GM19238 (cell line): ENCODE measurements around the gene ANTKMT.
A peak's percentile ranks its signal among the peaks of the same experiment; 100 is the strongest.

Source experiments
- DNase-seq: peaks from one replicate; pipeline ENCODE4 v3.0.0; 2011; ENCODE audit warnings: low spot score; ENCODE audit not compliant: insufficient read length

Gene ANTKMT

GRCh38 chr16:720990-721764, at the start of gene ANTKMT:
ANTKMT (plus strand) TSS chr16:721146; CDS start chr16:721275, 129 bp downstream.
- peak; percentile 99 for DNase-seq

- DNase-seq, result no peak
These were observed 49.4 kb upstream of the ANTKMT start for GRCh38 chr16:671353-672131.

GRCh38 chr16:672371-672770, 48.6 kb upstream of the ANTKMT start:
- no peak for DNase-seq

DNA sequence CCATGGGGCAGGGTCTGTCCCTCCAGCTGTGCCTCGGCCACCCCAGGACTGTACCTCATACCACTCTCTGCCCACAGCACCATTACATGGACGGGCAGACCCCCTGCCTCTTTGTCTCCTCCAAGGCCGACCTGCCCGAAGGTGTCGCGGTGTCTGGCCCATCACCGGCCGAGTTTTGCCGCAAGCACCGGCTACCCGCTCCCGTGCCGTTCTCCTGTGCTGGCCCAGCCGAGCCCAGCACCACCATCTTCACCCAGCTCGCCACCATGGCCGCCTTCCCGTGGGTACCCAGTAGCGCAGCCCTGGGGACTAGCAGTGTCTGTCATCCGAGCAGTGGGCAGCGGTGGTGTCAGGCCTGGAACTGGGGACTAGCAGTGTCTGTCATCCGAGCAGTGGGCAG, 48.1 kb upstream of the ANTKMT start:
- DNase-seq, result no peak

GRCh38 chr16:673399-673991, 47.5 kb upstream of the ANTKMT start:
- DNase-seq, result no peak

GRCh38 chr16:674214-674881, 46.6 kb upstream of the ANTKMT start:
- no peak for DNase-seq

- DNase-seq, result no peak
These were observed 45.7 kb upstream of the ANTKMT start, which contains the start of gene RHBDL1 for GRCh38 chr16:674968-675883. RHBDL1 (plus strand) TSS chr16:675671; CDS start chr16:675791, 120 bp downstream.

DNA sequence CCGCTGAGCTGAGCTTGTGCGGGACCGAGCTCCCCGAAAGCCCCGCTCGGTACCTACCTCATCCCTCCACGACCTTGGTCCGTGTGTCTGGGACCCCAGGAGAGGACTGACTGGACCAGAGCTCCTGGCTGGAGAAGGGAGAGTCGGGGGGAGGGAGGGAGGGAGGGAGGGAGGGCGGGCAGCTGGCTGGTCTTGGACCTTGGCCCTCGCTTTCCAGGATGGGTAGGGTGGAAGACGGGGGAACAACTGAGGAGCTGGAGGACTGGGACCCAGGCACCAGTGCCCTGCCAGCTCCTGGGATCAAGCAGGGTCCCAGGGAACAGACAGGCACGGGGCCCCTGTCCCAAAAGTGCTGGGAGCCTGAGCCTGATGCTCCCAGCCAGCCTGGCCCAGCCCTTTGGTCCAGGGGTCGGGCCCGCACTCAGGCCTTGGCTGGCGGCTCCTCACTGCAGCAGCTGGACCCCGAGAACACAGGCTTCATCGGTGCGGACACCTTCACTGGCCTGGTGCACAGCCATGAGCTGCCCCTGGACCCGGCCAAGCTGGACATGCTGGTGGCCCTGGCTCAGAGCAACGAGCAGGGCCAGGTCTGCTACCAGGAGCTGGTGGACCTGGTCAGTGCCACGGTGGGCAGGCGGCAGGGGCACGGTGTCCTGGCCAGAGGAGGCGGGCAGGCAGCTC, 44.9 kb upstream of the ANTKMT start:
- no peak for DNase-seq

DNA sequence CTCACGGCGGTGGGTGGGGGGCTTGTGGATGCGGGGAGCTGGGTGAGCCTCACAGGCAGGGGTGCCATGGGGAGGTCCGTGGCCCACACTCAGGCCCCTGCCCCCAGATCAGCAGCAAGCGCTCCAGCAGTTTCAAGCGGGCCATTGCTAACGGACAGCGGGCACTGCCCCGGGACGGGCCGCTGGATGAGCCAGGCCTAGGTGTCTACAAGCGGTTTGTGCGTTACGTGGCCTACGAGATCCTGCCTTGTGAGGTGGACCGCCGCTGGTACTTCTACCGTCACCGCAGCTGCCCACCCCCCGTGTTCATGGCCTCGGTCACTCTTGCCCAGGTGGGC, 44.4 kb upstream of the ANTKMT start:
- DNase-seq, result no peak

- DNase-seq, result no peak
These were observed 44.0 kb upstream of the ANTKMT start for GRCh38 chr16:676913-677312.

DNA sequence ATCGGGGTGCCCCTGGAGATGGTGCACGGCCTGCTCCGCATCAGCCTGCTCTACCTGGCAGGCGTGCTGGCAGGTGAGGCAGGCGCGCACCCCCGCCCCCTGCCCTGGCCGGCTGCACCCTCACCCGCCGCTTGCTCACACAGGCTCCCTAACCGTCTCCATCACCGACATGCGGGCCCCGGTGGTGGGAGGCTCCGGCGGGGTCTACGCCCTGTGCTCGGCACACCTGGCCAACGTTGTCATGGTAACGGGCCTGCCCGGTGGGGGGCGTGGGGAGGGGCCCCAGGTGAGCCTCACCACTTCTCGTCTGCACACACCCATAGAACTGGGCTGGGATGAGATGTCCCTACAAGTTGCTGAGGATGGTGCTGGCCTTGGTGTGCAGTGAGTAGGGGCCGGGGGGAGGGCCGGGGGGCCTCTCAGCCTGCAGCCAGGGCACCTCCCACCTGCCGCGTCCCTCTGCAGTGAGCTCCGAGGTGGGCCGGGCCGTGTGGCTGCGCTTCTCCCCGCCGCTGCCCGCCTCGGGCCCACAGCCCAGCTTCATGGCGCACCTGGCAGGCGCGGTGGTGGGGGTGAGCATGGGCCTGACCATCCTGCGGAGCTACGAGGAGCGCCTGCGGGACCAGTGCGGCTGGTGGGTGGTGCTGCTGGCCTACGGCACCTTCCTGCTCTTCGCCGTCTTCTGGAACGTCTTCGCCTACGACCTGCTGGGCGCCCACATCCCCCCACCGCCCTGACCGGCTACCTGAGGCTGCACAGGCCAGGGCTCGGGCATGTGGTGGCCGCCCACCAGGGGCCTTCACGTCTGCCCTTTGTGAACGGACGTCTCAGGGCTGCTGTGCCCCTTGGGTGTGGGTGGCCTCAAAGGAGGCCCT, 43.4 kb upstream of the ANTKMT start:
- DNase-seq, result no peak

- DNase-seq, result no peak
These were observed 42.6 kb upstream of the ANTKMT start for GRCh38 chr16:678209-678857.

- DNase-seq, result no peak
These were observed 41.8 kb upstream of the ANTKMT start for GRCh38 chr16:678858-679813.

DNA sequence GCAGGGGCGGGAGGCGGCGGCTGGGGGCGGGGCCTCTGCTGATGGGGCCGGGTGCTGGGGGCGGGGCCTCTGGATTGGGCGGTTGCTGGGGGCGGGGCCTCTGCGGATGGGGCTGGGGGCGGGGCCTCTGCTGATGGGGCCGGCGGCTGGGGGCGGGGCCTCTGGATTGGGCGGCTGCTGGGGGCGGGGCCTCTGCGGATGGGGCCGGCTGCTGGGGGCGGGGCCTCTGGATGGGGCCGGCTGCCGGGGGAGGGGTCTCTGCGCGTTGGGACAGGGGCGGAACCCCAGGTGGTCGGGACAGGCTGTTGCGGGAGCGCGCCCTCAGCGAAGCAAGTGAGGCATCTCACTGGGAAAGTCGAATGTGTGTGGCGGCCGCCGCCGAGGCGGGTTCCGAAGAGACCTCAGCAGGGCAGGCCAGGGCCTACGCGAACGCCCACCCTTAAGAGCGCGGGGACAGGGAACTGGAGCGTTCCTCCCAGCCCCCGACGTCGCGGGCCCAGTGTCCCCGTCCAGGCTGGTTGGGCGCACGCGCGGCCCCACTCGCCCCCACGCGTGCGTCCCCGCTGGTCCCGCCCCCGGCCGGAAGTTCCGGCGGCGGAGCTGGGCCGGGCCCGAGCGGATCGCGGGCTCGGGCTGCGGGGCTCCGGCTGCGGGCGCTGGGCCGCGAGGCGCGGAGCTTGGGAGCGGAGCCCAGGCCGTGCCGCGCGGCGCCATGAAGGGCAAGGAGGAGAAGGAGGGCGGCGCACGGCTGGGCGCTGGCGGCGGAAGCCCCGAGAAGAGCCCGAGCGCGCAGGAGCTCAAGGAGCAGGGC, 40.9 kb upstream of the ANTKMT start, which contains the start of gene STUB1:
Gene STUB1 (plus strand): TSS at position 597 of the 811 bp plus-strand sequence. CDS start 116 bp downstream, at position 713.
- peak; percentile 89 for DNase-seq

GRCh38 chr16:680625-680945, 40.4 kb upstream of the ANTKMT start:
- DNase-seq, result no peak

- no peak for DNase-seq
These were observed 39.8 kb upstream of the ANTKMT start for GRCh38 chr16:680967-681745.
